ENCODE results near the gene MITF. TPM values are rescaled to one million over a fixed set of nuclear protein-coding genes. Genes with fewer than 3 reads are reported as not detected.

MITF gene
- total RNA-seq, 1 donor from 2014 or later = 5.7 TPM

DNA sequence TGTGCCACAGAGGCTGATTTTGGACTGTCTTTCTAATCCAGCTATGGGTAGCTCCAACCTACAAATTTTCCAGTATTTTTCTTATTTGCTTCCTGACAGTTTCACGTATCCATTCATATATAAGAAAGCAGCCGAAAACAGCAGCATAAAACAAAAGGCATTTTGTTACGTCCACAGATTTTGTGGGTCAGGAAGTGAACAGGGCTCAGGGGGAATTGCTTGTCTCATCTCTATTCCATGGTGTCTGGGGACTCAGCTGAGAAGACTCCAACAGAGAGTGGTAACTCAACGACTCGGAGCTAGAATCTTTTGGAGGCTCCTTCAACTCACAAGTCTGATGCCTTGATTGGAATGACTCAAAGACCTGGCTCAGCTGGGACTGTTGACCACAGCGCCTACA is 248.6 kb downstream of the MITF start:
- no peak overlapping the region for H3K27ac Mint-ChIP-seq (ENCODE audit: unreplicated experiment)

GRCh38 chr3:69993757-69994156 is 254.5 kb downstream of the MITF start:
- H3K4me1 Mint-ChIP-seq (ENCODE audit: low read depth) = peaks cover 22% of the 10 kb centered on the region
- H3K9me3 Mint-ChIP-seq (ENCODE audit: low read depth) = no peaks in the 10 kb centered on the region
- no peaks in the 10 kb centered on the region for H3K36me3 Mint-ChIP-seq (ENCODE audit: low read depth)
- no peak for DNase-seq (ENCODE audit: low spot score)
- no peak overlapping the region for H3K4me3 Mint-ChIP-seq (ENCODE audit: unreplicated experiment)
- TF ChIP-seq, protein P1, sequence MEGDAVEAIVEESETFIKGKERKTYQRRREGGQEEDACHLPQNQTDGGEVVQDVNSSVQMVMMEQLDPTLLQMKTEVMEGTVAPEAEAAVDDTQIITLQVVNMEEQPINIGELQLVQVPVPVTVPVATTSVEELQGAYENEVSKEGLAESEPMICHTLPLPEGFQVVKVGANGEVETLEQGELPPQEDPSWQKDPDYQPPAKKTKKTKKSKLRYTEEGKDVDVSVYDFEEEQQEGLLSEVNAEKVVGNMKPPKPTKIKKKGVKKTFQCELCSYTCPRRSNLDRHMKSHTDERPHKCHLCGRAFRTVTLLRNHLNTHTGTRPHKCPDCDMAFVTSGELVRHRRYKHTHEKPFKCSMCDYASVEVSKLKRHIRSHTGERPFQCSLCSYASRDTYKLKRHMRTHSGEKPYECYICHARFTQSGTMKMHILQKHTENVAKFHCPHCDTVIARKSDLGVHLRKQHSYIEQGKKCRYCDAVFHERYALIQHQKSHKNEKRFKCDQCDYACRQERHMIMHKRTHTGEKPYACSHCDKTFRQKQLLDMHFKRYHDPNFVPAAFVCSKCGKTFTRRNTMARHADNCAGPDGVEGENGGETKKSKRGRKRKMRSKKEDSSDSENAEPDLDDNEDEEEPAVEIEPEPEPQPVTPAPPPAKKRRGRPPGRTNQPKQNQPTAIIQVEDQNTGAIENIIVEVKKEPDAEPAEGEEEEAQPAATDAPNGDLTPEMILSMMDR (IDR thresholded peaks at IDR 0.05) = no peak
- no peak overlapping the region for H3K27ac Mint-ChIP-seq (ENCODE audit: unreplicated experiment)
- no peaks in the 10 kb centered on the region for H3K27me3 Mint-ChIP-seq (ENCODE audit: low read depth)

More for the DNA sequence above, 248.6 kb downstream of the MITF start:
- Mint-ChIP-seq H3K4me3 (ENCODE audit: unreplicated experiment) (no peak overlapping the region), H3K27me3 (ENCODE audit: low read depth) (peaks cover 7% of the 10 kb centered on the region), H3K9me3 (ENCODE audit: low read depth) (no peaks in the 10 kb centered on the region), H3K36me3 (ENCODE audit: low read depth) (no peaks in the 10 kb centered on the region), H3K4me1 (ENCODE audit: low read depth) (peaks cover 4% of the 10 kb centered on the region)
- TF ChIP-seq, protein P1 (IDR thresholded peaks at IDR 0.05) = no peak
- DNase-seq (ENCODE audit: low spot score) = no peak

GRCh38 chr3:69994919-69995318 is 255.7 kb downstream of the MITF start:
- Mint-ChIP-seq H3K36me3 (ENCODE audit: low read depth) (no peaks in the 10 kb centered on the region), H3K4me3 (ENCODE audit: unreplicated experiment) (no peak overlapping the region), H3K27ac (ENCODE audit: unreplicated experiment) (no peak overlapping the region), H3K27me3 (ENCODE audit: low read depth) (no peaks in the 10 kb centered on the region), H3K9me3 (ENCODE audit: low read depth) (no peaks in the 10 kb centered on the region), H3K4me1 (ENCODE audit: low read depth) (peaks cover 32% of the 10 kb centered on the region)
- TF ChIP-seq, protein P1 (IDR thresholded peaks at IDR 0.05) = no peak
- DNase-seq (ENCODE audit: low spot score) = no peak

GRCh38 chr3:69997631-69998307 is 258.5 kb downstream of the MITF start:
- no peaks in the 10 kb centered on the region for H3K36me3 Mint-ChIP-seq (ENCODE audit: low read depth)
- peaks cover 2% of the 10 kb centered on the region for H3K9me3 Mint-ChIP-seq (ENCODE audit: low read depth)
- no peak for DNase-seq (ENCODE audit: low spot score)
- peaks cover 28% of the 10 kb centered on the region for H3K4me1 Mint-ChIP-seq (ENCODE audit: low read depth)
- H3K27ac Mint-ChIP-seq (ENCODE audit: unreplicated experiment) = peak overlapping the region; percentile 81
- TF ChIP-seq, protein P1 (IDR thresholded peaks at IDR 0.05) = no peak
- H3K4me3 Mint-ChIP-seq (ENCODE audit: unreplicated experiment) = no peak overlapping the region
- no peaks in the 10 kb centered on the region for H3K27me3 Mint-ChIP-seq (ENCODE audit: low read depth)

GRCh38 chr3:69998759-69999139 is 259.5 kb downstream of the MITF start:
- TF ChIP-seq, protein P1 (IDR thresholded peaks at IDR 0.05) = no peak
- H3K27ac Mint-ChIP-seq (ENCODE audit: unreplicated experiment) = peak overlapping the region; percentile 81
- peaks cover 3% of the 10 kb centered on the region for H3K9me3 Mint-ChIP-seq (ENCODE audit: low read depth)
- no peak for DNase-seq (ENCODE audit: low spot score)
- H3K4me3 Mint-ChIP-seq (ENCODE audit: unreplicated experiment) = peak overlapping the region; percentile 5
- H3K27me3 Mint-ChIP-seq (ENCODE audit: low read depth) = no peaks in the 10 kb centered on the region
- H3K36me3 Mint-ChIP-seq (ENCODE audit: low read depth) = no peaks in the 10 kb centered on the region
- H3K4me1 Mint-ChIP-seq (ENCODE audit: low read depth) = peaks cover 28% of the 10 kb centered on the region
